Neural cell (in vitro differentiated cells): ENCODE measurements around the gene SAMD10.

ENCODE experiments used
- EZH2 ChIP-seq: fragments of 200-600, 300-800 bp; shearing (Covaris generic), sonication (generic); IDR thresholded peaks from 2 replicates; pipeline ENCODE4 v1.6.1; 2014; ENCODE audit warnings: antibody characterized with exemption, low read length, borderline replicate concordance, mild to moderate bottlenecking; ENCODE audit not compliant: insufficient read depth, poor library complexity, severe bottlenecking
- TF ChIP-seq, protein P1 (sequence below): fragments of 450-650 bp; IDR thresholded peaks from 2 replicates; pipeline ENCODE4 v1.5.1; 2014; ENCODE audit warnings: antibody characterized with exemption, mild to moderate bottlenecking, moderate library complexity; ENCODE audit not compliant: poor library complexity, severe bottlenecking

DNA sequence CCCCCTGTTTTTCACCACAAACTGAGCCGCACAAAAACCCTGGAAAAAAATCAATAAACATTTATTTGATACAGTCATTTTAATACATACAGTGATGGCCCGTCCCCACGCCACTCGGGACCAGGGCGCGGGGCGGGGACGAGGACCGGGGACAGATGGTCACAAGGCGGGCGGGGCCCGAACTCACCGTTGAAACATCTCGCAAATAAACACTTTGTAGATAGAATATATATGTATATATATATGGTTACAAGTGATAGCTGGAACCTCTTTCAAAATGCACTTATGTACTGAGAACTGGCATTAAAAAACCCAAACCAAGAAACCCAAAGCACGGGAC is 22.8 kb downstream of the SAMD10 start:
- TF ChIP-seq, protein P1, sequence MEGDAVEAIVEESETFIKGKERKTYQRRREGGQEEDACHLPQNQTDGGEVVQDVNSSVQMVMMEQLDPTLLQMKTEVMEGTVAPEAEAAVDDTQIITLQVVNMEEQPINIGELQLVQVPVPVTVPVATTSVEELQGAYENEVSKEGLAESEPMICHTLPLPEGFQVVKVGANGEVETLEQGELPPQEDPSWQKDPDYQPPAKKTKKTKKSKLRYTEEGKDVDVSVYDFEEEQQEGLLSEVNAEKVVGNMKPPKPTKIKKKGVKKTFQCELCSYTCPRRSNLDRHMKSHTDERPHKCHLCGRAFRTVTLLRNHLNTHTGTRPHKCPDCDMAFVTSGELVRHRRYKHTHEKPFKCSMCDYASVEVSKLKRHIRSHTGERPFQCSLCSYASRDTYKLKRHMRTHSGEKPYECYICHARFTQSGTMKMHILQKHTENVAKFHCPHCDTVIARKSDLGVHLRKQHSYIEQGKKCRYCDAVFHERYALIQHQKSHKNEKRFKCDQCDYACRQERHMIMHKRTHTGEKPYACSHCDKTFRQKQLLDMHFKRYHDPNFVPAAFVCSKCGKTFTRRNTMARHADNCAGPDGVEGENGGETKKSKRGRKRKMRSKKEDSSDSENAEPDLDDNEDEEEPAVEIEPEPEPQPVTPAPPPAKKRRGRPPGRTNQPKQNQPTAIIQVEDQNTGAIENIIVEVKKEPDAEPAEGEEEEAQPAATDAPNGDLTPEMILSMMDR = no peak
- no peak for TF ChIP-seq EZH2
